ENCODE measurements around the gene ATM.

ATM gene

DNA sequence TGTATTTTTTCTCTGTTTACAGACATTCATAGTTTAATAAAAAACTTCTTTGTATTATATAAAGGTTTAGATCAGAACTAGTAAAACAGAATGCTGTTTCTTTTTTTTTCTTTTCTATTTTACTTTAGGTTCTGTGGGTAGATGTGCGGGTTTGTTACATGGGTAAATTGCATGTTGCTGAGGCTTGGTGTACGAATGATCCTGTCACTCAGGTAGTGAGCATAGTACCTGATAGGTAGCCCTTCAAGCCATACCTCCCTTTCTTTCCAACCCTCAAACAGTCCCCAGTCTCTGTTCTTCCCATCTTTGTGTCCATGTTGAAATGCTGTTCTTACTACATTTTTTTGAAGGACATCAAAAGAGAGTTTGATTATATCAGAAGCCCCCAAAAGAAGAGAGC, 3.2 kb downstream of the ATM start:
- Histone ChIP-seq H3K27ac (no peak overlapping the region), H3K4me3 (no peak overlapping the region), H3K9me3 (no peaks in the 10 kb centered on the region), H3K4me1 (peaks cover 0 to 24% (median 11%) of the 10 kb centered on the region in 4 donors), H3K36me3 (peaks cover 16 to 31% (median 31%) of the 10 kb centered on the region in 3 donors), H3K27me3 (no peaks in the 10 kb centered on the region)
- no peak for DNase-seq
- TF ChIP-seq, protein P1, sequence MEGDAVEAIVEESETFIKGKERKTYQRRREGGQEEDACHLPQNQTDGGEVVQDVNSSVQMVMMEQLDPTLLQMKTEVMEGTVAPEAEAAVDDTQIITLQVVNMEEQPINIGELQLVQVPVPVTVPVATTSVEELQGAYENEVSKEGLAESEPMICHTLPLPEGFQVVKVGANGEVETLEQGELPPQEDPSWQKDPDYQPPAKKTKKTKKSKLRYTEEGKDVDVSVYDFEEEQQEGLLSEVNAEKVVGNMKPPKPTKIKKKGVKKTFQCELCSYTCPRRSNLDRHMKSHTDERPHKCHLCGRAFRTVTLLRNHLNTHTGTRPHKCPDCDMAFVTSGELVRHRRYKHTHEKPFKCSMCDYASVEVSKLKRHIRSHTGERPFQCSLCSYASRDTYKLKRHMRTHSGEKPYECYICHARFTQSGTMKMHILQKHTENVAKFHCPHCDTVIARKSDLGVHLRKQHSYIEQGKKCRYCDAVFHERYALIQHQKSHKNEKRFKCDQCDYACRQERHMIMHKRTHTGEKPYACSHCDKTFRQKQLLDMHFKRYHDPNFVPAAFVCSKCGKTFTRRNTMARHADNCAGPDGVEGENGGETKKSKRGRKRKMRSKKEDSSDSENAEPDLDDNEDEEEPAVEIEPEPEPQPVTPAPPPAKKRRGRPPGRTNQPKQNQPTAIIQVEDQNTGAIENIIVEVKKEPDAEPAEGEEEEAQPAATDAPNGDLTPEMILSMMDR (IDR thresholded peaks at IDR 0.05) = no peak
- intact Hi-C loops (cut with DNase I; ENCODE audit: low total_unique reads) = loop anchor here (10.0 kb wide), 1 partner anchor 439 kb away; the partner anchor contains the start of gene DDX10

DNA sequence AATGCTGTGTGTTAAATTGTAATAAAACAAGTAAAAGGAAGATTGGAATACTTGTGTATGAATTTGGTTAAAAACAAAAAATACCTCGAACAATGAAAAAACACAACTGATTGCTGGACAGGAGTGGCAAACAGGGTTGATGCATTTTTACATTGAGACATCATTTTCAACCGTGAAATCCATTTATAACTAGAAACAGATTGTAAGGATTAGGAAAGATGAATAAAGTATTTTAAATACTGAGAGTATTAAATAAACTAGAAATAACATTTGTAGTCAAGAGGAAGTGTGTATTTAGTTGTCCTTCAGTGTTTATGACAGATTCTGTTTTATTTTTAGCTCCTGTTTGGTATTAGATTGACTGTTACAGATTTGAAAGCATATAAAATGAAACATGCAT, 5.4 kb downstream of the ATM start:
- Histone ChIP-seq H3K4me3 (no peak overlapping the region), H3K9me3 (no peaks in the 10 kb centered on the region), H3K4me1 (peaks cover 0 to 17% (median 7%) of the 10 kb centered on the region in 4 donors), H3K36me3 (peaks cover 29 to 42% (median 31%) of the 10 kb centered on the region in 3 donors), H3K27ac (no peak overlapping the region), H3K27me3 (no peaks in the 10 kb centered on the region)
- TF ChIP-seq, protein P1 (IDR thresholded peaks at IDR 0.05) = no peak
- intact Hi-C loops (cut with DNase I; ENCODE audit: low total_unique reads) = loop anchor here (10.0 kb wide), 1 partner anchor 437 kb away; the partner anchor contains the start of gene DDX10
- DNase-seq = no peak

DNA sequence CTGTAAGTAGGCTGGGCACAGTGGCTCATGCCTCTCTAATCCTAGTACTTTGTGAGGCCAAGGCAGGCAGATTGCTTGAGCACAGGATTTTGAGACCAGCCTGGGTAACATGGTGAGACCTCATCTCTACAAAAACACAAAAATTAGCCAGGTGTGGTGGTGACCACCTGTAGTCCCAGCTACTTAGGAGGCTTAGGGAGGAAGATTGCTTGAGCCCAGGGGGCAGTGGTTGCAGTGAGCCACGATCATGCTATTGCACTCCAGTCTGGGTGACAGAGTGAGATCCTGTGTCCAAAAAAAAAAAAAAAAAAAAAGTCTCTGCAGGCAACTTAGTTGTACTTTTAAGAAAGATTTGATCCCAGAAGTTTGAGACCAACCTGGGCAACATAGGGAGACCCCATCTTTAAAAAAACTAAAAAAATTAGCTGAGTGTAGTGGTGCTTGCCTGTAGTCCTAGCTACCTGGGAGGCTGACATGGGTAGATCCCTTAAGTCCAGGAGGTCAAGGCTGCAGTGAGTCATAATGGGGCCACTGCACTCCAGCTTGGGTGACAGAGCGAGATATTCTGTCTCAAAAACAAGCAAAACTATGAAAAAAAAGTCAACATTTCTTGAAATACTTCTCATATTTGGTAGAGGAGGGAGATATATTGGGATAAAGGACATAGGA, 10.5 kb downstream of the ATM start:
- TF ChIP-seq, protein P1 (IDR thresholded peaks at IDR 0.05) = no peak
- H3K27ac ChIP-seq = no peak overlapping the region
- intact Hi-C loops (cut with DNase I; ENCODE audit: low total_unique reads) = no loop called here
- no peaks in the 10 kb centered on the region for H3K9me3 ChIP-seq
- no peaks in the 10 kb centered on the region for H3K27me3 ChIP-seq
- DNase-seq = no peak
- H3K4me3 ChIP-seq = no peak overlapping the region
- no peaks in the 10 kb centered on the region for H3K4me1 ChIP-seq
- peaks cover 42 to 63% (median 61%) of the 10 kb centered on the region in 3 donors for H3K36me3 ChIP-seq

GRCh38 chr11:108235192-108235591, 12.3 kb downstream of the ATM start:
- intact Hi-C loops (cut with DNase I; ENCODE audit: low total_unique reads) = no loop called here
- Histone ChIP-seq H3K9me3 (no peaks in the 10 kb centered on the region), H3K36me3 (peaks cover 38 to 68% (median 55%) of the 10 kb centered on the region in 3 donors), H3K4me1 (no peaks in the 10 kb centered on the region), H3K4me3 (no peak overlapping the region), H3K27ac (no peak overlapping the region), H3K27me3 (no peaks in the 10 kb centered on the region)
- TF ChIP-seq, protein P1 (IDR thresholded peaks at IDR 0.05) = no peak
- DNase-seq = no peak

DNA sequence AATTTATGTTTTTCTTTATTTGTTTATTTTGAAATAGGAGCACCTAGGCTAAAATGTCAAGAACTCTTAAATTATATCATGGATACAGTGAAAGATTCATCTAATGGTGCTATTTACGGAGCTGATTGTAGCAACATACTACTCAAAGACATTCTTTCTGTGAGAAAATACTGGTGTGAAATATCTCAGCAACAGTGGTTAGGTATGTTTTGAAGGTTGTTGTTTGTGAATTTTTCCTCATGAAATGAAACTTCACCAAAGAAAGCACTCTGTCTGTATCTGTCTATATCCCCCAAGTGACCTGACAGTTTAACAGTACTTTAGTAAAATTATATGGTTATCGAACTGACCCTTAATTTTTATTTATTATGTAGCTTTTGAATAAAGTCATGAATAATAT, 12.8 kb downstream of the ATM start:
- Histone ChIP-seq H3K36me3 (peaks cover 34 to 67% (median 50%) of the 10 kb centered on the region in 3 donors), H3K4me1 (no peaks in the 10 kb centered on the region), H3K4me3 (no peak overlapping the region), H3K27ac (no peak overlapping the region), H3K27me3 (no peaks in the 10 kb centered on the region), H3K9me3 (no peaks in the 10 kb centered on the region)
- intact Hi-C loops (cut with DNase I; ENCODE audit: low total_unique reads) = no loop called here
- TF ChIP-seq, protein P1 (IDR thresholded peaks at IDR 0.05) = no peak
- DNase-seq = no peak
